GM21717 (cell line): Measurements from ENCODE around the gene RPEL1.
"Not testable (repeated sequence)": the region's sequence is repeated elsewhere in the genome, so short reads cannot be mapped to it uniquely, and the experiment has no call there.

Experiments
- ATAC-seq: cut with Tn5 transposase; IDR thresholded peaks from one replicate; pipeline ENCODE4 v1.9.1; 2021; ENCODE audit warnings: mild to moderate bottlenecking, moderate library complexity; ENCODE audit not compliant: unreplicated experiment

RPEL1 gene

GRCh38 chr10:103245587-103245986 lies at the start of gene RPEL1:
RPEL1 (plus strand) TSS chr10:103245887; CDS start chr10:103245997, 110 bp downstream.
- not testable (repeated sequence) for ATAC-seq

GRCh38 chr10:103196516-103196915 lies 49.2 kb upstream of the RPEL1 start:
- ATAC-seq: no peak

GRCh38 chr10:103197174-103197573 lies 48.5 kb upstream of the RPEL1 start:
- no peak for ATAC-seq

- no peak for ATAC-seq
Observed at GRCh38 chr10:103197903-103198302, 47.8 kb upstream of the RPEL1 start.

GRCh38 chr10:103198648-103199047 lies 47.0 kb upstream of the RPEL1 start:
- ATAC-seq: no peak

GRCh38 chr10:103199488-103199887 lies 46.2 kb upstream of the RPEL1 start:
- no peak for ATAC-seq

GRCh38 chr10:103202319-103202718 lies 43.4 kb upstream of the RPEL1 start:
- no peak for ATAC-seq

GRCh38 chr10:103203466-103203865 lies 42.2 kb upstream of the RPEL1 start:
- ATAC-seq: no peak

GRCh38 chr10:103204353-103205255 lies 41.1 kb upstream of the RPEL1 start:
- no peak for ATAC-seq

GRCh38 chr10:103205401-103205800 lies 40.3 kb upstream of the RPEL1 start:
- not testable (repeated sequence) for ATAC-seq

- ATAC-seq: not testable (repeated sequence)
Observed at GRCh38 chr10:103206715-103207114, 39.0 kb upstream of the RPEL1 start.

GRCh38 chr10:103207141-103207540 lies 38.5 kb upstream of the RPEL1 start:
- ATAC-seq: no peak

- ATAC-seq: not testable (repeated sequence)
Observed at GRCh38 chr10:103207643-103208042, 38.0 kb upstream of the RPEL1 start.

- ATAC-seq: not testable (repeated sequence)
Observed at GRCh38 chr10:103210262-103210661, 35.4 kb upstream of the RPEL1 start.

- ATAC-seq: no peak
Observed at GRCh38 chr10:103215601-103216000, 30.1 kb upstream of the RPEL1 start.

GRCh38 chr10:103216362-103216761 lies 29.3 kb upstream of the RPEL1 start:
- not testable (repeated sequence) for ATAC-seq

GRCh38 chr10:103224133-103224532 lies 21.6 kb upstream of the RPEL1 start:
- ATAC-seq: no peak

GRCh38 chr10:103224721-103225120 lies 21.0 kb upstream of the RPEL1 start:
- ATAC-seq: not testable (repeated sequence)

GRCh38 chr10:103225939-103226338 lies 19.7 kb upstream of the RPEL1 start:
- no peak for ATAC-seq

GRCh38 chr10:103227416-103227815 lies 18.3 kb upstream of the RPEL1 start:
- no peak for ATAC-seq

GRCh38 chr10:103231047-103231551 lies 14.6 kb upstream of the RPEL1 start:
- ATAC-seq: no peak

- ATAC-seq: no peak
Observed at GRCh38 chr10:103232131-103232673, 13.5 kb upstream of the RPEL1 start.
